Activated naive CD4-positive, alpha-beta T cell treated with anti-CD3 and anti-CD28 coated beads, Interleukin-2, amount 50 U/mL, for 72 hours (primary cell): Measurements from ENCODE around the gene DDX19B. TPM values are rescaled to one million over a fixed set of nuclear protein-coding genes. Genes with fewer than 3 reads are reported as not detected.
A peak's percentile ranks its signal among the peaks of the same experiment; 100 is the strongest.

Experiments
- ATAC-seq, 2 donors: fragments of 150-1000 bp; cut with Tn5 transposase; 2 replicates each; pipeline ENCODE4 v1.10.0; 2021; ENCODE audit warnings: mild to moderate bottlenecking in 2 of 2, moderate library complexity in 2 of 2
- DNase-seq, 2 donors: peaks; one replicate each; pipeline ENCODE4 v3.0.0; 2021 to 2022; ENCODE audit warnings: low spot score in 2 of 2
- H3K27ac Mint-ChIP-seq, 2 donors: one replicate each; pipeline ENCODE4 v1.8.0; 2022; ENCODE audit warnings: mild to moderate bottlenecking in 2 of 2, mixed read lengths in 2 of 2
- H3K36me3 Mint-ChIP-seq, 2 donors: one replicate each; pipeline ENCODE4 v1.8.0; 2022; ENCODE audit warnings: mixed read lengths in 2 of 2
- H3K9me3 Mint-ChIP-seq, 2 donors: one replicate each; pipeline ENCODE4 v1.8.0; 2022; ENCODE audit warnings: mixed read lengths in 2 of 2
- total RNA-seq, 2 donors: library from RNA; stranded (reverse); gene quantifications; one replicate each; pipeline ENCODE4 v1.2.3, GENCODE V29; 2022

DDX19B gene
- total RNA-seq, 2 donors from 2014 or later, result 21.6 to 32.6 TPM

DNA sequence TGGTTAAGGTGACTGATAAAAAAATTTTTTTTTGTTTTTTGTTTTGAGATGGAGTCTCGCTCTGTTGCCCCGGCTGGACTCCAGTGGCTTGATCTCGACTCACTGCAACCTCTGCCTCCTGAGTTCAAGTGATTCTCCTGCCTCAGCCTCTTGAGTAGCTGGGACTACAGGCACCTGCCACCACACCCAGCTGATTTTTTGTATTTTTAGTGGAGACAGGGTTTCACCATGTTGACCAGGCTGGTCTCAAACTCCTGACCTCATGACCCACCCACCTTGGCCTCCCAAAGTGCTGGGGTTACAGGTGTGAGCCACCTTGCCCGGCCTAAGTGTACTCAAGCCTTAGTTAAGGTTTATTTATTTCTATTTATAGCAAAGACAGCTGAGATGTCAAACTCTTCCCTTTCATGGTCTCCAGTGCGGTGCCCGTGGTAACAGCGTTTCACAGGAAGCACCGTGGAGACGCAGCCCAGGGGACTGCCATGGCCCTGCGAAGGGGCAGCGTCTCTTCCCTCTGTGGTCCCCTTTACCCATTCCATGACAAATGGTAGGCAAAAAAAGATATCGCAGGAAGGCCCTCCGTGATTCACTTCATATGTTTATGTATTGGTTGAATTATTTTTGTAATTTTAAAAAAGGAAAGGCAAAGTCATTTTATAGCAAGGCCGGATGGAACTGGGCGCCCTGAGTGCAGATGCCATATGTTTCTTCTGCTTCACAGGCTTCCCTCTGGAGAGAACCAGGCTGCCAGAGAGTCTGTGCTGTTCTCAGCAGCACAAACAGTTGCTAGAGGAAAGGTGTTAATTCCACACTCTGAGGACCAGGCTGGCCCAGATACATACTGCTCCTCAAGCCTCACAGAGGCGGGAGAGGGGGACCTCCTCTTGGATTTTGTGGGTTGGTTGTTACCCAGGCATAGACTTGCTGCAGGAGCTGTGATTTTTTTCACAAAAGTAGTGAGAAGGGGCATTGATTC, 76.9 kb downstream of the DDX19B start:
- H3K27ac Mint-ChIP-seq, result peak overlapping the region; percentile 46 to 85
- H3K9me3 Mint-ChIP-seq, result no peaks in the 10 kb centered on the region
- peaks cover 5 to 18% of the 10 kb centered on the region in 2 donors for H3K36me3 Mint-ChIP-seq
- ATAC-seq, result no peak
- no peak for DNase-seq

DNA sequence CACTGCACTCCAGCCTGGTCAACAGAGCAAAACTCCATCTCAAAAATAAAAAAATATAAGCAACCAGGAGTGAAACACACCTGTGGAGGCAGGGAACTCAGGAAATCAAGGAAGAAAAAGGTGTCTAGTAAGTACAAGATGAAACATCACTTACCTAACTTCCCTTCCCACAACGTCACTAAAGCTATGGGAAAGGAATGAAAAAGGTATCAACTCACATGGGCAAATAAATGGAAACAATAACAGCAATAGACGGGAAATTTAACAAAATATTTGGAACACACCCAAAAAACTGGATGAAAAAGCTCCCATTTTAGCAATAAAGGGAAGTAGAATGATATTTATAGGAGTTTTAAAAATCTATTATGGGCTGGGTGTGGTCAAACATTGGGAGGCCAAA, 78.8 kb downstream of the DDX19B start:
- peaks cover under 1 to 13% of the 10 kb centered on the region in 2 donors for H3K36me3 Mint-ChIP-seq
- H3K9me3 Mint-ChIP-seq, result no peaks in the 10 kb centered on the region
- no peak overlapping the region for H3K27ac Mint-ChIP-seq
- no peak for DNase-seq
- no peak for ATAC-seq

DNA sequence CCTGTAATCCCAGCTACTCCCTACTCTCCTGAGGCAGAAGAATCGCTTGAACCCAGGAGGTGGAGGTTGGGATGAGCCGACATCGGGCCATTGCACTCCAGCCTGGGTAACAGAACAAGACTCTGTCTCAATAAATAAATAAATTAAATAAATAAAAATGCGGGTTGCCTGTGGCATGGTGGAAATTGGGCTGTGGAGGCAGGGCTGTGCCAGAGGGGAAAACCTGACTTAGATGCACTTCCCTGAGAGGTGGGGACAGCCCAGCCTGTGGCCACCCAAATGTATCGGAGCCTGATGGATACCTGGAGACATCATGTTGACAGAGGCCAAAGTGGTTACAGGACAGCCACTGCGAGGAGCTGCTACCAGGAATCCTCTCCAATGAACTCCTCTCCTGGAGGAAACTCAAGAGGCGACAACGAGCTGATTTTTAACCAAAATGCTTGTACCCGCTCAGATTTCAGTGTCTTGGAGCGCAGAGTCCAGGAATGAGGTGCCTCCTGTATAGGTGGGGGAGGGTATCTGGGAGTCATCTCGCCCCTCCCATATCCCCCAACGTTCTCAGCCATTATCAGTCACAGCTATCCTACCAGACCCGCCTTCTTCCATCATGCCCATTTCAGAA, 80.0 kb downstream of the DDX19B start:
- H3K36me3 Mint-ChIP-seq, result peaks cover 0 to 13% of the 10 kb centered on the region in 2 donors
- ATAC-seq, result no peak
- no peak for DNase-seq
- no peak overlapping the region for H3K27ac Mint-ChIP-seq
- H3K9me3 Mint-ChIP-seq, result no peaks in the 10 kb centered on the region

DNA sequence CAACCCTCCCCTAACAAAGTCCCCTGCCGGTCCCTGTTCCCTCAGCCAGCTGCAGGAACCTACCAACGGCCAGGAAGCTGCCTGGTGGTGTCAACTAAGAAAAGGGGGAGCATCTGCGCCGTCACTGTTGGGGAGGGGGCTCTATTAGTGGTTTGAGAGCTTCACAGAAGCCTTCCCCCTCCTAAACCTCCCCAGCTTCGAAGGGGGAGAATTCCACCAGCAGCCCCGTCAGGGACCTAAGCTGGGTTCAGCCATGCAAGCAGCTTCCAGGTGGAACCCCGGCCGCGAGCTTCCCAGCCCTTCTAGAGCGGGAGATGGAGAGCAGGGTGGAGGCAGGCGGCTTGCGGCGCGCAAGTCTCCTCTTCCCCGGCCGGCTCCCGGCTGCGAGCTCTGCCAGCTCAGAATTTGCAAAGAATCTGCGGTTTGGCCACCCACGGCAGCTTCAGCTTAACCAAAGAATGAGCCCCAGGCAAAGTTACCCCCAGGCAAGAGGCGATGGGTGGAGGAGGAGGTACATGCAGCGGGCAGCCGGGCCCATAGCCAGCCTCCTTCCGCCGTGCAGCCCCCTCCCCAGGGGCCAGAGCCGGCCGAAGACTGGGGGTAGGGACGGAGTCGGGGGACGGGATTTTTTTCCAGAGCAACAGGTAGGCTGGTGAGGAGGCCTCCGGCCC, 81.4 kb downstream of the DDX19B start:
- H3K36me3 Mint-ChIP-seq, result peaks cover 0 to 13% of the 10 kb centered on the region in 2 donors
- peak; percentile 41 to 50 for ATAC-seq
- H3K27ac Mint-ChIP-seq, result peak overlapping the region; percentile 91 to 93
- H3K9me3 Mint-ChIP-seq, result no peaks in the 10 kb centered on the region
- DNase-seq, result peak; percentile 77 to 83

DNA sequence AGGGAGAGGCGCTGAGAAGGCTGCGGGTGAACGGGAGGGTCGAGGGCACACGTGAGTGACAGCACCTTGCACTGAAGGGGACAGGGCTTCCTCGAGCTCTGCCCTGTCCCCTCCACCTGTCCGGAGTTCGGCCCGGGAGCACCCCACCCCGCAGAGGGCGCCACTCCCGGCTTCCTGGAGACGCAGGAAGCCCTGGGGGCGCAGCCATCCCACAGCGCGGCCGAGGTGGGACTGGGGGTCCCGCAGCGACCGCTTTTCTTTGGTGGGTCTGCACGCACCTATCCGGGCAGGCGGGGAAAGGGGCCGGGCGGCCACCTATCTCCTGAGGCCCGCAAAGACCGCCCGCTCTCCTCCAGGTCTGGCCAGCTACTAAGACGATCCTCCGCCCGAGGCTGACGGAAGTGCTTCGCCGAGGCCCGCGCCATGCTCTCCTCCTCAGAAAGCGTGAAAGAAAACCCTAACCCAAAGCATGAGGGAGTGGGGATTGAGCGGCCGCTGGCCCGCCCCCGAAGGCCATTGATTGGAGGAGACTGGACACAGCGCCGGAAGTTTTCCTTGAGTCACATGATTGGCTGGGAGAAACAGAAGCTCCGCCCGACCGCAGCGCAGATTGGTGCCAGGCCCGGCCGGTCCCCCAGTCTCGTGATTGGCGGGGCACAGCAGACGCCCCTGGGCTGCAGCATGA, 82.1 kb downstream of the DDX19B start:
- H3K27ac Mint-ChIP-seq, result peak overlapping the region; percentile 93 to 98
- ATAC-seq, result peak; percentile 95
- H3K36me3 Mint-ChIP-seq, result peaks cover 0 to 9% of the 10 kb centered on the region in 2 donors
- DNase-seq, result peak; percentile 91 to 97
- H3K9me3 Mint-ChIP-seq, result no peaks in the 10 kb centered on the region

DNA sequence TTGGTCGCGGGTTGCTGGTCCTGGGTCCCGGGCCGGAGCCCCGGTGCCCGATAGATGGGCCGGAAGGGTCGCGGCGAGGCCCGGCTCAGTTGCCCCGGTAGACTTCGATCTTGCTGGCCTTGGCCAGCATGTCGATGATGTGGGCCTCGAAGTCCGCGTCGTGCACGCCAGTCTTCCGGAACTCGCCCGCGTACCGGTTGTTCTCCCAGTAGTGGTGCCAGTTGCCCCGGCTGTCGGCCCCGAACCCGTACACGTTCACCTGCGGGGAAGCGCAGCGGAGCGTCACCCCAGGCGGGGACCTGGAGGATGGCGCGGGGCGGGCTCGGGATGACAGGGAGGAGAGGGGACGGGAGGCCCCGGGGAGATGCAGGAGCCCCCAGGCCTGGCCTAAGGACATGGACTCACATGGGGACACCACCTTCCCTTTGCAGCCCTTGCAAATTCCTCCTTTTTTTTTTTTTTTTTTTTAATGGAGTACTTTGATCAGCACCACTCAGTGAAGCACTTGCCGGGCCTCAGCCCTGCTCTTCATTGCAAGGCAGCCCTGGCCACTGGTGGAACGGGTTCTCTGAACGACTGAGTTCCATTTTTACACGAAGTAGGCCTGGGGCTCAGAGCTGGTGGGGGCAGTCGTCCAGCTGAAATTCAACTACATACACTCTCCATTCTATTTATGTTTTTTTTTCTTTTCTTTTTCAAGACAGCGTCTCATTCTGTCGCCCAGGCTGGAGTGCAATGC, 82.8 kb downstream of the DDX19B start:
- no peaks in the 10 kb centered on the region for H3K9me3 Mint-ChIP-seq
- peaks cover 0 to 6% of the 10 kb centered on the region in 2 donors for H3K36me3 Mint-ChIP-seq
- H3K27ac Mint-ChIP-seq, result peak overlapping the region; percentile 29 to 93
- no peak for ATAC-seq
- no peak for DNase-seq

DNA sequence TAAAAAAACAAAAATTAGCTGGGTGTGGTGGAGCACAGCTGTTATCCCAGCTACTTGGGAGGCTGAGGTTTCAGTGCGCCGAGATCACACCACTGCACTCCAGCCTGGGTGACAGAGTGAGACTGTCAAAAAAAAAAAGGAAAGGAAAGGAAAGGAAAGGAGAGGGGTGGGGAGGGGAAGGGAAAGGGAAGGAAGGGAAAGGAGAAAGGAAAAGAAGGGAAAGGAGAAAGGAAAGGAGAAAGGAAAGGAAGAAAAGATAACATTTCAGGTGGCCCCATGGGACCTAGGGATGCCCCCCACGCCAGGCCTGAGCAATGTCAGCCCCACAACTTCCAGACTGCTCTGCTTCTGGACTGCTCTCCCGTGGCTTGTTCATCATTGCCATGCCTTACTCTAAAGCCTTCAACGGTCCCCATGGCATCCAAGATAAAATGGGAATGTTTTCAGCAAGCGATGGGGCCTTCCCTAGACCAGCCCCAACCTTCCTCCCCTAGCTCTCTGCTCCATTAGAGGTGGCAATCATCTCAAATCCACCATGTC, 84.5 kb downstream of the DDX19B start:
- Mint-ChIP-seq H3K36me3 (peaks cover 0 to 7% of the 10 kb centered on the region in 2 donors), H3K27ac (no peak overlapping the region), H3K9me3 (no peaks in the 10 kb centered on the region)
- DNase-seq (no peak), ATAC-seq (no peak)

Other genes starting within 250 kb of the DDX19B start
- gene PDPR, start 184.9 kb upstream of the DDX19B start, total RNA-seq, result 10 to 100 TPM; 32.7 to 34.3 TPM
- not detected for gene CLEC18C, start 125.4 kb upstream of the DDX19B start, total RNA-seq
- 10 to 100 TPM; 20.4 to 23.3 TPM for gene EXOSC6, start 47.2 kb upstream of the DDX19B start, total RNA-seq
- 100 to 1,000 TPM; 147 to 151 TPM for gene AARS1, start 9.7 kb upstream of the DDX19B start, total RNA-seq
- gene DDX19A, start 47.7 kb downstream of the DDX19B start, total RNA-seq, result 10 to 100 TPM; 41.7 to 55.2 TPM
- 10 to 100 TPM; 13.9 to 18.2 TPM for gene ST3GAL2, start 139.9 kb downstream of the DDX19B start, total RNA-seq
- gene FCSK, start 155.4 kb downstream of the DDX19B start, total RNA-seq, result 10 to 100 TPM in 1 of 2 donors, 1 to 10 TPM in 1; 6.1 to 16.6 TPM
- gene COG4, start 224.4 kb downstream of the DDX19B start, total RNA-seq, result 10 to 100 TPM; 37.5 to 41.2 TPM
- gene SF3B3, start 224.6 kb downstream of the DDX19B start, total RNA-seq, result 100 to 1,000 TPM; 308 to 543 TPM